GM18498 (cell line): ENCODE results near the gene ETV5.

Experiments used
- ATAC-seq: cut with Tn5 transposase; IDR thresholded peaks from one replicate; pipeline ENCODE4 v1.9.1; 2021; ENCODE audit warnings: mild to moderate bottlenecking, moderate library complexity; ENCODE audit not compliant: unreplicated experiment

The ETV5 gene

GRCh38 chr3:186108941-186109865 is at the start of gene ETV5:
TSS of gene ETV5 (minus strand) at chr3:186109089. CDS start at chr3:186105868, 3,221 bp downstream.
- ATAC-seq, result peak; percentile 96

DNA sequence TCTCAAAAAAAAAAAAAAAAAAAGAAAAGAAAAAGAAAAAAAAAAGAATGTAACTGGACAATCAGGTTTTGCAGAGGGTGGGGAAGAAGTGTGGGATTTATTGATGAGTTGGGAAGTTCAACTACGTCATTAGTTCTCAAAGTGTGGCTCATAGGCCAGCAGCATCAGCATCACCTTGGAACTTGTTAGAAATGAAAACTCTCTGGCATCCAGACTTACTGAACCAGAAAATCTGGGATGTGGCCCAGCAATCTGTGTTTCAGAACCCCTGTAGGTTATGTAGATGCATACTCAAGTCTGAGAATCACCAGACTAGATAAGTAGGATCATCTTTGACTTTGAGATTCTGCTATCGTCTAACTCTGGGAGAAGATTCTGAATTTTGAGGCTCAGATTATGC is 45.8 kb upstream of the ETV5 start:
- no peak for ATAC-seq

DNA sequence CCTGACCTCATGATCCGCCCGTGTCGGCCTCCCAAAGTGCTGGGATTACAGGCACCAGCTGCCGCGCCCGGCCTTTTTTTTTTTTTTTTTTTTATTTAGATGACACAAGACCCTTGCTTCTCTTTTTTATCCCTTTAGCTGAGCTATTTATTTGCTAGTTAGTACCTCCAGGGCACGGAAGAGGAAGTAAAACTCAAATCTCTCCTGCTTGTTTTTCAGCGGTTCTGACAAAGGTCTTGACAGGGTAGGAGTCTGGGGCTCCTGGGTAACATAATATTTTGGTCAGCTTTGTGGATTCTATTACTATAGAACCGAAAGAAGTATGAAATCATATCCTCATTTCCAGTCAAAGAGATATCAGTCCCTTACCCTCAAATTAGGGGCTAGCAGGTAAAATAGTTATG is 44.0 kb upstream of the ETV5 start:
- ATAC-seq, result peak; percentile 92

- peak; percentile 25 for ATAC-seq
These were observed 43.5 kb upstream of the ETV5 start for GRCh38 chr3:186152361-186152798.

DNA sequence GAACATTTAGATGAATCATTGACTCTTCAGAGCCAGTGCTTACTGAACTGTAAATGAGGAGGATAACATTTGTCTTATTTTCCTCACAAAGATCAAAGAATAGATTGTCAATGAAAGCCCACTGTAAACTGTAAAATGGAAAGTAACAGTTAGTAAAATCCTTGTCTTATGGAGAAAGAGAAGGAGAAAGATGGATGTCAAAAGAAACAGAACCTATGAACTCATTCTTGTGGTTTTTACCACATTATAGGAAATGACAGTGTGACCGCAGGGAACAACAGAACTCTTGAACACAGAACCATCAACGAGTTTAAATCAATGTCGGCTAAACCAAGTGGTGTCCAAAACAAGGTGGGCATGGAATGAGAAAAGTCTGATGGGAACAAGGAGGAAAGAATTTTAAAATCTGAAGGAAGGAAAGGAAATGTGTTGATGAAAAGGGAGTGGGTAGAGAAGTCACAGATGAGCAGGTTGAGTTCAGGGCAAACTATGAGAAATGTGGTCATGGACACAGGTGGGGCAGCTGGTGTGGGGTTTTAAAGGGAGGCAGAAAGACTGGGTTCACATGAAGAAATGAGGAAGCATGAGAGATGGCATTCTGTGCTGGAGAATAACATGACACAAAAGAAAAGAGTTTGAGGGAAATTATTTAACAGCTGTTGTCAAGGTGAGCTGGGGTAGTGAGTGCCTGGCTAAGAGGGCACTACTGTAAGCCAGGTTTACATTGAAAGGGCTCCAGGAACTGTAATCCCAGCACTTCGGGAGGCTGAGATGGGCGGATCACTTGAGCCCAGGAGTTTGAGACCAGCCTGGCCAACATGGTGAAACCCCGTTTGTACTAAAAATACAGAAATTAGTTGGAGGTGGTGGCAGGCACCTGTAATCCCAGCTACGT is 42.4 kb upstream of the ETV5 start:
- ATAC-seq, result no peak

DNA sequence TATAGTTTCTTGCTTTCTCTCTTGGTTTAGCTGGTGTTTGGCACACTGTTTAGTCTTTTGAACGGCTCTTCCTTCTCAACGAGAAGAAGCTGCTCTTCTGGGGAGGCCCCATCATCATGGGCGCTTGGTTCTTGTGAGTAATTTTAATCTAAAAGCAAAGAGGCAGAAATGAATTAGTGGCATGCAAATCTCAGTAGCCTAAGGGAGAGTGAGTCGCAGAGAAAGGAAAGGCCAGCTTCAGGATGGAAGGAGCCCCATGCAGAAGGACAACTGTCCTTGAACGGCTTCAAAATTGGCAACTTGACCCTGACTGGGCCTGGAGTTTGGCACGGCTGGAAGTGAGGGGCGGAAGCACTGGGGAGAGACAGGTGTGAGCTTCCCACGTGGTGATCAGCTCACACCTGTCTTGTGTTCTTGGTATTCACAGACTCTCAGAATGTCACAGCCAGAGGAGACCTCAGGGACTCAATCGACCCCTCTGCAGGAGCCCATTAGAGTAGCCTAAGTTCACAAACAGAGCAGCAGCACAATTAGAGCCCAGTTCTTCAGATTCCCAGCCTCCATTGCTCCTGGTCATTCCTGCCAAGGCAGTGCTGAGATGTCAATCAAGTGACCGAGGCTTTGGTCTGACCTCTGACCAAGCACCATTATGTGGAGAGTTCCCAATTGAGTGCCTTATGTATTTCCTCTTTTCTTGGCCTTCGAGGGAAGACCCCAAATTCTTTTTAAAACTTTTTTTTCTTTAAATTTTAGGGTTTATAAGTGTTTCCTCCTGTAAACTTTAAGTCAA is 41.3 kb upstream of the ETV5 start:
- ATAC-seq, result no peak

GRCh38 chr3:186149319-186149960 is 40.6 kb upstream of the ETV5 start:
- no peak for ATAC-seq

- no peak for ATAC-seq
These were observed 35.4 kb upstream of the ETV5 start for GRCh38 chr3:186144257-186144656.

GRCh38 chr3:186143250-186143649 is 34.4 kb upstream of the ETV5 start:
- ATAC-seq, result no peak

- no peak for ATAC-seq
These were observed 33.6 kb upstream of the ETV5 start for GRCh38 chr3:186142393-186142932.

DNA sequence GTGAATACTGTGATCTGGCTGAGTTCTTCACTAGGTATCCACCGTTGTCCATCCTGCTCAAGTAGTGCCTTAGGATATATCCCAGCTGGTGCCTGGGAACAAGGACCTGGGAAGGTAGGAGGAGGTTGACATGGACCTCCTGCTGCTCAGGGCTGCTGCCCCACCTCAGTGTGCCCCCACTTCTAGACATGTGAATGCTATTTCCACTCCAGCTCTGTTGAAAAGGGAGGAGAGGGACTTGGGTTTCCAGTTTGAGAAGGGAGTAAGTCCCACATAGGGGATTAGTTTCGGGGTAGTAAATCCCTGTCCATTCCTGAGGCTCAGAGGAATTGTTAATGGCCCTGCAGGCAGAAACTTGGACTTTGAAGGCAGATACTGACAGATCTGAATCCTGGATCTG is 32.9 kb upstream of the ETV5 start:
- no peak for ATAC-seq

GRCh38 chr3:186138272-186138981 is 29.5 kb upstream of the ETV5 start:
- no peak for ATAC-seq

GRCh38 chr3:186137051-186137685 is 28.3 kb upstream of the ETV5 start:
- ATAC-seq, result no peak

- no peak for ATAC-seq
These were observed 25.1 kb upstream of the ETV5 start for GRCh38 chr3:186133980-186134379.

GRCh38 chr3:186132487-186132886 is 23.6 kb upstream of the ETV5 start:
- no peak for ATAC-seq

- ATAC-seq, result no peak
These were observed 20.3 kb upstream of the ETV5 start for GRCh38 chr3:186129206-186129605.

DNA sequence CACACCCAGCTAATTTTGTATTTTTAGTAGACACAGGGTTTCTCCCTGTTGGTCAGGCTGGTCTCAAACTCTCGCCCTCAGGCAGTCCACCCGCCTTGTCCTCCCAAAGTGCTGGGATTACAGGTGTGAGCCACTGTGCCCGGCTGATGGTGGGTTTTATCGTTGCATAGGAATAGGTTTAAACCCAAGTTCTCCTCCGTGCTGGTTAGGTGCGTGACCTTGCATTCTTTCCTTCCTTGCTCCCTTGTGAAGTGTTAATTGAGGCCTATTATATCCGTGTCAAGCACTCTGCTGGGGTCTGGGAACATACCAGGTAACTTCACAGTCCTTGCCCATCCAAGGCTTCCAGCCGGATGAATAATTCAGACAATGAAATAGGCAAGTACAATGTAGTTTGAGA is 19.3 kb upstream of the ETV5 start:
- ATAC-seq, result no peak

- no peak for ATAC-seq
These were observed 18.6 kb upstream of the ETV5 start for GRCh38 chr3:186127463-186127862.

DNA sequence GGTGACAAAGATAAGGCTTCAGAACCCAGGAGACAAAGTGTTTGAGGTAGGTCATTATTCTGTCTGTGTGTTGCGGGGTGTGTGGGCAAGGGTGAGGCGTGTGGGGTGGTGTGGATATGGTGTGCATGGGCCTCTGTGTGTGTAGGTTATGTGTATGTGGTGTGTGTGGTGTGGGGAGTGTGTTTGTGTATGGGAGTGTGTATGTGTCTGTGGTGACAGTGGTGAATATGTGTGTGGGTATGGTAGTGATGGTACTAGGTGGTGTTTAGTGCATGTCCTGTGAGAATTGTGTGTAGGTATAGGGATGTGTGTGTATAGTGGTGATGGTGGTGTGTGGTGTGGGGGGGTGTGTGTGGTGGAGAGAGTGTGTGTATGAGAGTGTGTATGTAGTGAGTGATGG is 16.2 kb upstream of the ETV5 start:
- ATAC-seq, result no peak
